ENCODE measurements around the gene CFL1. TPM values are rescaled to one million over a fixed set of nuclear protein-coding genes. Genes with fewer than 3 reads are reported as not detected.
A peak's percentile ranks its signal among the peaks of the same experiment; 100 is the strongest.
"Not testable (repeated sequence)": the region's sequence is repeated elsewhere in the genome, so short reads cannot be mapped to it uniquely, and the experiment has no call there.

The CFL1 gene
- total and polyA plus RNA-seq, 4 donors: 472 to 1,371 (median 1,022) TPM

DNA sequence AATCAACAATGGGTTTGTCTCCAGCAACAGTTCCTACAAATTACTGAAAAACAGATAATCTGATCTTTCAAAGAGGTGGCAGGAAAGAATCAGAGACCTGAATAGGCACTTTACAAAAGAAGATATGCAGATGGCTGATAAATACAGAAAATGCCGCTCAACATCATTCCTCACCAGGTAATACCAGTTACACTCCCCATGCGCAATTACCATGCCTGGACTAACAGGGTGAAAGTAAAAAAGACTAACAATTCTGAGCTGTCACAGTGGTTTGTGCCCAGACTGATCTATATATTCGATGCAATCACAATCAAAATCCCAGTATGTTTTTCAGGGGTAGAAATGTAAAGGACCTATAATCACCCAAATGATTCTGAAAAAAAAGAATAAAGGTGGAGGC is 14.2 kb downstream of the CFL1 start:
- no peak for DNase-seq (ENCODE audit: low read depth in 4 of 6, low spot score in 6 of 6)
- Histone ChIP-seq H3K27me3 (ENCODE audit: control insufficient read depth, insufficient read depth, low read length) (no peaks in the 10 kb centered on the region), H3K36me3 (ENCODE audit: control insufficient read depth, insufficient read depth, low read length) (no peaks in the 10 kb centered on the region), H3K4me3 (ENCODE audit: low read depth, low read length) (no peak overlapping the region), H3K27ac (ENCODE audit: low read depth, low read length) (no peak overlapping the region), H3K9me3 (ENCODE audit: control insufficient read depth, insufficient read depth, low read length) (no peaks in the 10 kb centered on the region), H3K4me1 (ENCODE audit: control insufficient read depth, insufficient read depth, low read length) (no peaks in the 10 kb centered on the region)
- no CpG with 5 or more reads among the region's 3 CpGs for WGBS (ENCODE audit: insufficient coverage)

GRCh38 chr11:65842144-65842543 is 15.8 kb downstream of the CFL1 start:
- Histone ChIP-seq H3K27me3 (ENCODE audit: control insufficient read depth, insufficient read depth, low read length) (no peaks in the 10 kb centered on the region), H3K36me3 (ENCODE audit: control insufficient read depth, insufficient read depth, low read length) (no peaks in the 10 kb centered on the region), H3K27ac (ENCODE audit: low read depth, low read length) (no peak overlapping the region), H3K9me3 (ENCODE audit: control insufficient read depth, insufficient read depth, low read length) (no peaks in the 10 kb centered on the region), H3K4me3 (ENCODE audit: low read depth, low read length) (no peak overlapping the region), H3K4me1 (ENCODE audit: control insufficient read depth, insufficient read depth, low read length) (no peaks in the 10 kb centered on the region)
- 85% methylated on average over 3 of the region's 4 CpGs for WGBS (ENCODE audit: insufficient coverage)
- DNase-seq (ENCODE audit: low read depth in 4 of 6, low spot score in 6 of 6): no peak

- peak overlapping the region; percentile 96 for H3K4me3 ChIP-seq (ENCODE audit: low read depth, low read length)
- peaks cover 15% of the 10 kb centered on the region for H3K4me1 ChIP-seq (ENCODE audit: control insufficient read depth, insufficient read depth, low read length)
- H3K36me3 ChIP-seq (ENCODE audit: control insufficient read depth, insufficient read depth, low read length): no peaks in the 10 kb centered on the region
- H3K9me3 ChIP-seq (ENCODE audit: control insufficient read depth, insufficient read depth, low read length): no peaks in the 10 kb centered on the region
- H3K27me3 ChIP-seq (ENCODE audit: control insufficient read depth, insufficient read depth, low read length): no peaks in the 10 kb centered on the region
- WGBS (ENCODE audit: insufficient coverage): 31% methylated on average over 6 of the region's 6 CpGs
- no peak for DNase-seq (ENCODE audit: low read depth in 4 of 6, low spot score in 6 of 6)
- no peak overlapping the region for H3K27ac ChIP-seq (ENCODE audit: low read depth, low read length)
These were observed 23.8 kb downstream of the CFL1 start for GRCh38 chr11:65834202-65834601.

GRCh38 chr11:65833297-65834030 is 24.5 kb downstream of the CFL1 start, which contains the start of gene SNX32:
Gene SNX32 (plus strand): TSS chr11:65833963. CDS start chr11:65834066, 103 bp downstream.
- peak within 1 kb of the TSS; percentile 76 for H3K27ac ChIP-seq (ENCODE audit: low read depth, low read length)
- H3K4me1 ChIP-seq (ENCODE audit: control insufficient read depth, insufficient read depth, low read length): peaks cover 15% of the 10 kb centered on the region
- H3K27me3 ChIP-seq (ENCODE audit: control insufficient read depth, insufficient read depth, low read length): no peaks in the 10 kb centered on the region
- H3K9me3 ChIP-seq (ENCODE audit: control insufficient read depth, insufficient read depth, low read length): no peaks in the 10 kb centered on the region
- under 1% methylated on average over 62 of the region's 63 CpGs for WGBS (ENCODE audit: insufficient coverage)
- H3K4me3 ChIP-seq (ENCODE audit: low read depth, low read length): peak within 1 kb of the TSS; percentile 96
- peak; percentile 89 to 99 (median 92) for DNase-seq (ENCODE audit: low read depth in 4 of 6, low spot score in 6 of 6)
- no peaks in the 10 kb centered on the region for H3K36me3 ChIP-seq (ENCODE audit: control insufficient read depth, insufficient read depth, low read length)

DNA sequence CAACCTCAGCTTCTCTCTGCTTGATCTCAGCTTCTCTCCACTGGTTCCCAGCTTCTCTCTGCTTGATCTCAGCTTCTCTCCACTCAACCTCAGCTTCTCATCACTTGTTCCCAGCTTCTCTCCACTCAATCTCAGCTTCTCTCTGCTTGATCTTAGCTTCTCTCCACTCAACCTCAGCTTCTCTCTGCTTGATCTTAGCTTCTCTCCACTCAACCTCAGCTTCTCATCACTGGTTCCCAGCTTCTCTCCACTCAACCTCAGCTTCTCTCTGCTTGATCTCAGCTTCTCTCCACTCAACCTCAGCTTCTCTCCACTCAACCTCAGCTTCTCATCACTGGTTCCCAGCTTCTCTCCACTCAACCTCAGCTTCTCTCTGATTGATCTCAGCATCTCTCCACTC is 25.7 kb downstream of the CFL1 start:
- not testable (repeated sequence) for H3K4me3 ChIP-seq (ENCODE audit: low read depth, low read length); H3K9me3 ChIP-seq (ENCODE audit: control insufficient read depth, insufficient read depth, low read length); DNase-seq (ENCODE audit: low read depth in 4 of 6, low spot score in 6 of 6); H3K27me3 ChIP-seq (ENCODE audit: control insufficient read depth, insufficient read depth, low read length); H3K27ac ChIP-seq (ENCODE audit: low read depth, low read length); H3K36me3 ChIP-seq (ENCODE audit: control insufficient read depth, insufficient read depth, low read length)
- peaks cover 15% of the 10 kb centered on the region for H3K4me1 ChIP-seq (ENCODE audit: control insufficient read depth, insufficient read depth, low read length)

DNA sequence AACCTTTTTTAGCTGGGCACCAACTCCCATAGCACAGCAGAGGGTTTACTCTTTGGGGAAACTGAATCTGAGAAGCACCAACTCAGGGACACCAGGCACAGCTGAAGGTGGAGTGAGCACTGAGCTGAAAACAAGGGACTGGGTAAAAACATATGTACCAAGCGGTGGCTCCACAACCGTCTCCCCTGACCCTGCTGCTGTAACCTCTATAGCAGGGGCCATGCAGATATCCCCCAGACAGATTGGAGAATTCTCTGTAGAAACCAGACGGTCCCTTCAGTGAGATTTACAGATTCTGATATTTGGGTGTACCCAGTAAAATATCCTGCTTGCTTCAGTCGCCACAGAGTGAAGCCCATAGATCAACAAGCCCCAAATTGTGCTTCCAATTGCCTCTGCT is 28.5 kb downstream of the CFL1 start:
- H3K9me3 ChIP-seq (ENCODE audit: control insufficient read depth, insufficient read depth, low read length): no peaks in the 10 kb centered on the region
- no peak overlapping the region for H3K27ac ChIP-seq (ENCODE audit: low read depth, low read length)
- H3K36me3 ChIP-seq (ENCODE audit: control insufficient read depth, insufficient read depth, low read length): no peaks in the 10 kb centered on the region
- H3K4me1 ChIP-seq (ENCODE audit: control insufficient read depth, insufficient read depth, low read length): peaks cover 11% of the 10 kb centered on the region
- H3K4me3 ChIP-seq (ENCODE audit: low read depth, low read length): no peak overlapping the region
- DNase-seq (ENCODE audit: low read depth in 4 of 6, low spot score in 6 of 6): no peak
- 60% methylated on average over 3 of the region's 4 CpGs for WGBS (ENCODE audit: insufficient coverage)
- H3K27me3 ChIP-seq (ENCODE audit: control insufficient read depth, insufficient read depth, low read length): no peaks in the 10 kb centered on the region

DNA sequence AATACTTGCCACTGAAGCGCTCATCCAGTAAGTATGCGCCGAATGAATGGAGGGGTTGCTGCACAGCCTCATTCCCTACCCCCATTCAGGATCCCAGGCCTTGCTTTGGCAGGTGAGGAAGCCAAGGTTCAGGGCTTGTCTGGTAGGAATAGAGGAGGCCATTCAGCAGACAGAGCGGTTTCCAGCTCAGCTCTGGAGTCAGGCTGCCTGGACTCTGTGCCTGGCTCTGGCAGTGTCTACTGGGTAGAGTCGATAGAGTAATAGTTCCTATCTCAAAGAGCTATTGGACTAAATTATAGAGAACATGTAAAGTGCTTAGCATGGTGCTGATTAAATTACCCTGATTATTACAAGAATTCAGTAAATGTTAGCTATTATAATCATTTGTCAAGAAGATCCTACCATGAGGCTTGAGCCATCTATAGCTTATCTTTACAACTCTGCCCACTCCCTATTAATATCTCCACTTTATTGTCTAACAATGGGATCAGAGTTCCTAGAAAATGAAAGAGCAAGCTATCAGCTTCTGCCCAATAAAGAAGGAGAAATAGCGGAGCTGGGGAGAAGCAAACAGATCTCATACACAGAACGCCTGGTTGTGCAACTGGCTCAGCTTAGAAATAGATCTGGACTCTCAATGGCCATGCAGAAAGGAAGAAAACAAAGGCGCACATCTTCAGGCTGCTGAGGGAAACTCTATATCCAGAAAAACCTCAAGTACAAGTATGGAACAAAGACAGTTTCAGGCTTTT is 30.8 kb downstream of the CFL1 start:
- H3K9me3 ChIP-seq (ENCODE audit: control insufficient read depth, insufficient read depth, low read length): no peaks in the 10 kb centered on the region
- no peaks in the 10 kb centered on the region for H3K4me1 ChIP-seq (ENCODE audit: control insufficient read depth, insufficient read depth, low read length)
- no peaks in the 10 kb centered on the region for H3K27me3 ChIP-seq (ENCODE audit: control insufficient read depth, insufficient read depth, low read length)
- WGBS (ENCODE audit: insufficient coverage): 86% methylated on average over 5 of the region's 8 CpGs
- H3K27ac ChIP-seq (ENCODE audit: low read depth, low read length): no peak overlapping the region
- no peak overlapping the region for H3K4me3 ChIP-seq (ENCODE audit: low read depth, low read length)
- H3K36me3 ChIP-seq (ENCODE audit: control insufficient read depth, insufficient read depth, low read length): no peaks in the 10 kb centered on the region
- no peak for DNase-seq (ENCODE audit: low read depth in 4 of 6, low spot score in 6 of 6)

DNA sequence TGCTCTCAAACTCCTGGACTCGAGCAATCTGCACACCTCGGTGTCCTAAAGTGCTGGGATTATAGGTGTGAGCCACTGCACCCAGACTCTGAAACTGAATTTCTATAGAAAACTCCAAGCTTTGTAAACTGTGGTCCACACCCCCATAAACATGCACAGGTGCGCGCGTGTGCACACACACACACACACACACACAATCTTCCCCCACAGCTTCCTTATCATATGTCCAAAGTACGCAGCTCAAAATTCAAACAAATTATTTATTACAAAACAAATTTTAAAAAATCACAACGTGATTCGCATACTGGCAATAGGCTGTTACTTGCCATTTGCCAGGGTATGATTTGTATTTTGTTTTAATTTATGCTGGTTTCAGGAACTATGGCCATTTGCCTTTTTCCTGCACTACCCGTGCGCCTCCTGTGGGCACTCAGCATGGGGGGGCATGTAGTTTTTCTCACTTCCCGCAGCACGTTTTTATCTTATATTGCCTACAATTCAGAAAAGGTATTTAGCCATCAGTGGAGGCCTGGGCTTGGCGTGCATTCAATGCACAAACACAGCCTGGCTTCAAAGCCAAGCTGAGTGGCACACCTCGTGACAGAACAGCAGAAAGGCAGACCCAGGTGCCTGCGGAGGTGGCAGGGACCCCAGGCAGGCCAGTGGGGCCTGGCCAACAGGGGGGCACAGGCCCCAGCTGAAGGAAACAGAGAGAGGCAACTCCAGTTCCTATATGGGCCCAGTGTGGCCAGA is 35.0 kb downstream of the CFL1 start:
- H3K4me1 ChIP-seq (ENCODE audit: control insufficient read depth, insufficient read depth, low read length): peaks cover 4% of the 10 kb centered on the region
- no peaks in the 10 kb centered on the region for H3K9me3 ChIP-seq (ENCODE audit: control insufficient read depth, insufficient read depth, low read length)
- H3K4me3 ChIP-seq (ENCODE audit: low read depth, low read length): no peak overlapping the region
- H3K27me3 ChIP-seq (ENCODE audit: control insufficient read depth, insufficient read depth, low read length): no peaks in the 10 kb centered on the region
- 80% methylated on average over 10 of the region's 15 CpGs for WGBS (ENCODE audit: insufficient coverage)
- no peak for DNase-seq (ENCODE audit: low read depth in 4 of 6, low spot score in 6 of 6)
- H3K27ac ChIP-seq (ENCODE audit: low read depth, low read length): no peak overlapping the region
- H3K36me3 ChIP-seq (ENCODE audit: control insufficient read depth, insufficient read depth, low read length): no peaks in the 10 kb centered on the region

- WGBS (ENCODE audit: insufficient coverage): 79% methylated on average over 8 of the region's 8 CpGs
- no peaks in the 10 kb centered on the region for H3K36me3 ChIP-seq (ENCODE audit: control insufficient read depth, insufficient read depth, low read length)
- H3K9me3 ChIP-seq (ENCODE audit: control insufficient read depth, insufficient read depth, low read length): no peaks in the 10 kb centered on the region
- no peak for DNase-seq (ENCODE audit: low read depth in 4 of 6, low spot score in 6 of 6)
- no peak overlapping the region for H3K4me3 ChIP-seq (ENCODE audit: low read depth, low read length)
- H3K4me1 ChIP-seq (ENCODE audit: control insufficient read depth, insufficient read depth, low read length): peaks cover 12% of the 10 kb centered on the region
- H3K27me3 ChIP-seq (ENCODE audit: control insufficient read depth, insufficient read depth, low read length): no peaks in the 10 kb centered on the region
- H3K27ac ChIP-seq (ENCODE audit: low read depth, low read length): no peak overlapping the region
These were observed 36.9 kb downstream of the CFL1 start for GRCh38 chr11:65821107-65821506.

Measured in spinal cord (tissue), 10 donors.